ENCODE measurements around the gene TYMP. TPM values are rescaled to one million over a fixed set of nuclear protein-coding genes. Genes with fewer than 3 reads are reported as not detected.
A peak's percentile ranks its signal among the peaks of the same experiment; 100 is the strongest.

TYMP gene
- total and polyA plus RNA-seq, 2 of the 8 experiments (the other 6 are each of a cell fraction or from before 2014, with no cell fraction given), result 0.43 to 0.48 TPM

GRCh38 chr22:50528682-50529415, 963 bp downstream of the TYMP start:
- no peak overlapping the region for H3K4ac ChIP-seq (replicated peaks; ENCODE audit: insufficient read length, low read depth, low read length)
- H3K4me1 ChIP-seq (replicated peaks in 1 of 4; ENCODE audit: control insufficient read depth in 3 of 4, insufficient read depth in 4 of 4, low read length in 3 of 4), result peaks cover 0 to 26% (median 12%) of the 10 kb centered on the region in 4 experiments; a peak in 5 of 7 replicates
- H2AFZ ChIP-seq (ENCODE audit: low read length), result no peak overlapping the region
- FAIRE-seq, result no peak
- no peak overlapping the region for H3K9ac ChIP-seq (replicated peaks in 1 of 4; ENCODE audit: extremely low read depth in 1 of 4, low read depth in 3 of 4, low read length in 3 of 4)
- no peak overlapping the region for H3K27ac ChIP-seq (ENCODE audit: low read depth, low read length)
- H2AK5ac ChIP-seq (ENCODE audit: low read depth, low read length), result no peak overlapping the region; the same call in 1 of the 2 replicates
- DNase-seq (ENCODE audit: low read depth in 1 of 2, low spot score in 2 of 2), result peak in 1 of 2 experiments; percentile 59
- H3K36me3 ChIP-seq (ENCODE audit: control insufficient read depth in 2 of 4, insufficient read depth in 4 of 4, low read length in 3 of 4), result peaks cover 0 to 2% (median 0%) of the 10 kb centered on the region in 4 experiments; a peak in 2 of 8 replicates
- no peak overlapping the region for H3K23ac ChIP-seq (ENCODE audit: insufficient read length)
- no peak overlapping the region for H3K4me3 ChIP-seq (ENCODE audit: extremely low read depth in 1 of 4, insufficient read depth in 2 of 4, low read depth in 3 of 4, low read length in 4 of 4)
- no peak overlapping the region for H4K5ac ChIP-seq (ENCODE audit: insufficient read length, low read depth, low read length)
- H3K27me3 ChIP-seq (replicated peaks in 1 of 4; ENCODE audit: control insufficient read depth in 3 of 4, extremely low read depth in 1 of 4, insufficient read depth in 3 of 4, low read length in 3 of 4), result peaks cover 43 to 70% (median 60%) of the 10 kb centered on the region in 4 experiments
- no peak overlapping the region for H2BK20ac ChIP-seq (ENCODE audit: low read length)
- H2BK120ac ChIP-seq (replicated peaks; ENCODE audit: low read depth, low read length), result no peak overlapping the region
- 78% methylated on average over 15 of the region's 15 CpGs; no CpG with 5 or more reads in 1 of the 2 experiments for WGBS, 2 experiments (ENCODE audit: extremely low coverage in 1 of 2, insufficient coverage in 1 of 2, insufficient read length in 1 of 2, insufficient replicate concordance in 2 of 2, low coverage in 1 of 2, low lambda C conversion rate in 2 of 2, missing lambda C conversion rate in 1 of 2)
- H3K9me3 ChIP-seq (ENCODE audit: insufficient read depth in 2 of 2, low read depth in 1 of 2, low read length in 1 of 2), result no peaks in the 10 kb centered on the region
- POLR2A ChIA-PET (ENCODE audit: partially characterized antibody), result interaction anchor here (1.0 to 1.5 kb wide), 3 partner anchors 11 to 25 kb away, joined by 3 to 7 read pairs (median 3); partner anchors contain the start of genes LMF2 and NCAPH2
- H3K79me2 ChIP-seq (ENCODE audit: control insufficient read depth in 1 of 2, insufficient read depth in 2 of 2, low read length in 2 of 2), result no peaks in the 10 kb centered on the region
- no peak overlapping the region for H4K8ac ChIP-seq (ENCODE audit: extremely low read depth, insufficient read depth, low read length)
- no peak overlapping the region for H3K4me2 ChIP-seq (ENCODE audit: insufficient read depth in 1 of 2, low read depth in 2 of 2, low read length in 2 of 2)
- no peak overlapping the region for H3K14ac ChIP-seq (ENCODE audit: insufficient read length)
- H4K20me1 ChIP-seq (replicated peaks in 1 of 2; ENCODE audit: control insufficient read depth in 1 of 2, insufficient read depth in 2 of 2, low read length in 2 of 2), result peaks cover 5 to 22% of the 10 kb centered on the region in 2 experiments
- CTCF ChIA-PET (ENCODE audit: partially characterized antibody), result interaction anchor here (1.0 to 1.3 kb wide), 2 partner anchors 10 to 76 kb away, joined by 3 read pairs; no protein-coding TSS in a partner anchor
- H4K91ac ChIP-seq (replicated peaks; ENCODE audit: insufficient read length, low read length), result no peak overlapping the region
- no peak overlapping the region for H3K56ac ChIP-seq (replicated peaks; ENCODE audit: insufficient read length, low read depth, low read length)
- H2BK15ac ChIP-seq (ENCODE audit: low read length), result no peak overlapping the region
- peaks cover 34% of the 10 kb centered on the region; the same call in 1 of the 2 replicates for H3K23me2 ChIP-seq (ENCODE audit: low read depth, low read length)
- no peak overlapping the region for H3K18ac ChIP-seq (ENCODE audit: extremely low read depth, low read length)
- no peaks in the 10 kb centered on the region for H3K79me1 ChIP-seq (ENCODE audit: low read depth, low read length)
- H2BK5ac ChIP-seq (ENCODE audit: low read depth, low read length), result no peak overlapping the region
- no peak overlapping the region; the same call in 1 of the 2 replicates for H2BK12ac ChIP-seq (ENCODE audit: low read depth, low read length)
- peak; percentile 85 for TF ChIP-seq MAX (IDR thresholded peaks at IDR 0.05)
- TF ChIP-seq RAD21 (IDR thresholded peaks at IDR 0.05 in 1 of 2, conservative IDR thresholded peaks at IDR 0.05 in 1 of 2; ENCODE audit: low read depth in 2 of 2, low read length in 2 of 2), result no peak
- TF ChIP-seq SRF (IDR thresholded peaks at IDR 0.05; ENCODE audit: low read depth, low read length), result no peak
- peak; percentile 70 for TF ChIP-seq E2F6 (IDR thresholded peaks at IDR 0.05)
- no peak for TF ChIP-seq SP2 (IDR thresholded peaks at IDR 0.05; ENCODE audit: low read length)
- TF ChIP-seq TBP (IDR thresholded peaks at IDR 0.05; ENCODE audit: low read depth, low read length), result no peak
